Right atrium auricular region (tissue), 2 donors: ENCODE data around the gene CCNK. TPM values are rescaled to one million over a fixed set of nuclear protein-coding genes. Genes with fewer than 3 reads are reported as not detected.

Experiments used
- DNase-seq: peaks from one replicate; pipeline ENCODE4 v3.0.0-alpha.2; 2019; ENCODE audit warnings: low spot score
- H3K27ac ChIP-seq, 2 donors: fragments of 200-600 bp; sonication (generic); 1 replicate in 1 of 2; 2 replicates in 1 of 2; pipeline ENCODE4 v1.5.1; 2016 to 2019
- H3K27me3 ChIP-seq, 2 donors: fragments of 200-600 bp; sonication (generic); one replicate each; pipeline versions ENCODE4 v1.5.1 to v1.6.0; 2017 to 2019
- H3K36me3 ChIP-seq: fragments of 200-600 bp; sonication (generic); one replicate; pipeline ENCODE4 v1.5.1; 2016
- H3K4me1 ChIP-seq, 2 donors: fragments of 200-600 bp; sonication (generic); one replicate each; pipeline versions ENCODE4 v1.5.1 to v1.6.0; 2017 to 2019
- H3K4me3 ChIP-seq, 2 donors: fragments of 200-600 bp; sonication (generic); 1 replicate in 1 of 2; 2 replicates in 1 of 2; pipeline ENCODE4 v1.5.1; 2017 to 2019; ENCODE audit warnings: mild to moderate bottlenecking in 1 of 2, moderate library complexity in 1 of 2
- H3K9me3 ChIP-seq, 2 donors: fragments of 200-600 bp; sonication (generic); one replicate each; pipeline ENCODE4 v1.5.1; 2019
- total RNA-seq, 2 donors: library from RNA; depleted of rRNA; stranded (reverse); fragments of >200 nt; gene quantifications; one replicate each; pipeline ENCODE4 v1.1.0, GENCODE V29; 2016
- TF ChIP-seq, protein P1 (sequence below), 2 donors: fragments of 200-600 bp; sonication (generic); IDR thresholded peaks; one replicate each; pipeline ENCODE4 v1.5.1; 2019; ENCODE audit warnings: antibody characterized with exemption in 2 of 2

Gene CCNK
- total RNA-seq, 2 donors from 2014 or later = 13.9 to 17.1 TPM

DNA sequence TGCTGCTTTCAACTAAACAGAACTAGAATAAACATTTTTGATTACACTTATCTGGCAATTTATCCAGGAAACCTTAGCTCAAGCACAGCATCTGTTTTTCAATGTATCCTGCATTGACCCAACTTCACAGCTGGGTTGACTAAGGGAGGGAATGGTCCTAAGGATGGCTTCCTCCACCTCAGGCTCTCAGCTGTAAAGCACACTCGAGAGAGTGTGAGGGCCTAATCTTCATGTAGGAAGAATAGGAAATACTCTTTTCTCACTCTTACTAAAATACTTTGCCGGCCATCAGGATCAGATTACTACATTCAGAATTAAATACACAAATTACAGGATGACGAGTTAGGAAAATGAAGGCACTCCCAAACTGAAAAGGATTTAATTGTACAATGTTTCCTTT lies 7.8 kb upstream of the CCNK start:
- TF ChIP-seq, protein P1, sequence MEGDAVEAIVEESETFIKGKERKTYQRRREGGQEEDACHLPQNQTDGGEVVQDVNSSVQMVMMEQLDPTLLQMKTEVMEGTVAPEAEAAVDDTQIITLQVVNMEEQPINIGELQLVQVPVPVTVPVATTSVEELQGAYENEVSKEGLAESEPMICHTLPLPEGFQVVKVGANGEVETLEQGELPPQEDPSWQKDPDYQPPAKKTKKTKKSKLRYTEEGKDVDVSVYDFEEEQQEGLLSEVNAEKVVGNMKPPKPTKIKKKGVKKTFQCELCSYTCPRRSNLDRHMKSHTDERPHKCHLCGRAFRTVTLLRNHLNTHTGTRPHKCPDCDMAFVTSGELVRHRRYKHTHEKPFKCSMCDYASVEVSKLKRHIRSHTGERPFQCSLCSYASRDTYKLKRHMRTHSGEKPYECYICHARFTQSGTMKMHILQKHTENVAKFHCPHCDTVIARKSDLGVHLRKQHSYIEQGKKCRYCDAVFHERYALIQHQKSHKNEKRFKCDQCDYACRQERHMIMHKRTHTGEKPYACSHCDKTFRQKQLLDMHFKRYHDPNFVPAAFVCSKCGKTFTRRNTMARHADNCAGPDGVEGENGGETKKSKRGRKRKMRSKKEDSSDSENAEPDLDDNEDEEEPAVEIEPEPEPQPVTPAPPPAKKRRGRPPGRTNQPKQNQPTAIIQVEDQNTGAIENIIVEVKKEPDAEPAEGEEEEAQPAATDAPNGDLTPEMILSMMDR (IDR thresholded peaks at IDR 0.05) = no peak
- Histone ChIP-seq H3K4me1 (peaks cover 0 to 53% of the 10 kb centered on the region in 2 donors), H3K36me3 (no peaks in the 10 kb centered on the region), H3K4me3 (no peak overlapping the region), H3K27me3 (no peaks in the 10 kb centered on the region), H3K27ac (no peak overlapping the region), H3K9me3 (no peaks in the 10 kb centered on the region)
- no peak for DNase-seq

DNA sequence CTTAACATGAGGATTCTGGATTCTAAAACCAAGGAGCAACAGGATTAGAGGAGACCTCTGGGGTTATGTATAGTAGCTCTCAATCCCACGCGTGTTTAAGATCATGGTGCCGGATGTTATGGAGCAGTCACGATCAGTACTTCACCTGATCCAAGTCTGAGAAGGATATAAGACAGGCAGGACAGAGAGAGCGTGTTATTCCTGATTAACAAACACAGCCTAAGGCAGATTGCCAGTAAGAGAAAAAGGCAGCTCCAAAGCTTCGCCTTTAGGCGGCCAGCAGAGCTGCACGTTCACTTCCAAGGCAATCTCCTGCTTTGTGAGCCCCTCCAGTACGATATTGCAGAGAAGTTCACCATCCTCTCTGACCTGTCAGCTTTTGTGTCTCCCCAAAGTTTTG lies 6.0 kb upstream of the CCNK start:
- H3K27ac ChIP-seq = no peak overlapping the region
- H3K27me3 ChIP-seq = no peaks in the 10 kb centered on the region
- H3K4me3 ChIP-seq = no peak overlapping the region
- H3K36me3 ChIP-seq = no peaks in the 10 kb centered on the region
- peaks cover 0 to 59% of the 10 kb centered on the region in 2 donors for H3K4me1 ChIP-seq
- no peak for DNase-seq
- no peaks in the 10 kb centered on the region for H3K9me3 ChIP-seq
- TF ChIP-seq, protein P1 (IDR thresholded peaks at IDR 0.05) = no peak

DNA sequence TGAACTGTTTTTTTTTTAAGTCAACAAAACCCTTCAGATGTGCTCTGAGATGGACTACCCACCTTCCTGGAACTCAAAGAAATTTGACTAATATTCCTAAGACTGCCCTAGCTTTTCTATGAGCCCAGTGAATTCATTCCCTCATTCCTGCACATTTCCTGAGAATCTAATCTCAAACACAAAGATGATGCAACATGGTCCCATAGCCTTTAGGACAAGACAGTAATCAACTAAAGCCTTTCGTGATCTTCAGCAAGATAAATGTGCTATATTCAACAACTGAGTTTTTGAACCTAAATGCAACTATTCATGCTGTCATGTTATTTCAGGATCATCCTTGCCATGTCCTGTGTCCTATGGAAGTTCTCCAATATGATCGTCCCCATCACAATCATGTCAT lies 5.5 kb upstream of the CCNK start:
- H3K36me3 ChIP-seq = no peaks in the 10 kb centered on the region
- H3K4me3 ChIP-seq = no peak overlapping the region
- H3K27ac ChIP-seq = no peak overlapping the region
- no peaks in the 10 kb centered on the region for H3K9me3 ChIP-seq
- TF ChIP-seq, protein P1 (IDR thresholded peaks at IDR 0.05) = no peak
- peaks cover 0 to 54% of the 10 kb centered on the region in 2 donors for H3K4me1 ChIP-seq
- H3K27me3 ChIP-seq = no peaks in the 10 kb centered on the region
- no peak for DNase-seq

DNA sequence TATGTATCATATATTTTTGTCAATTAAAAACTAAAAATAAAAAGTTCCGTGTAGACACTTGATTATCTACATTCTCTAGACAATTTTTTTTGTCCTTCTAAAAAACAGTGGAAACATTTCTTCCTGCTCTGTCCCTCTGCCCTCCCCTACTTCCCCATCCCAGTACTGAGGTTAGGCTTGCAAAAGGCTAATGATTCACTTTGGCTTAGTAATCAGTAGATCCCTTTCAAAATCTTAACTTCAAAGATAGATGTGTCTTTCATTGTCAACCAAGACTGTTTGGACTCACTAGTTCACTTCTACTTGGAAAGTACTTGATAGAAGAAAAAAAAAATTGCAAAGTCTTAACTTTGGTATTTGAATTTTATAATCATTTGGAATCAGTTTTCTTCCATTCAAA lies 4.3 kb upstream of the CCNK start:
- TF ChIP-seq, protein P1 (IDR thresholded peaks at IDR 0.05) = no peak
- Histone ChIP-seq H3K4me3 (no peak overlapping the region), H3K27me3 (no peaks in the 10 kb centered on the region), H3K4me1 (peaks cover 0 to 54% of the 10 kb centered on the region in 2 donors), H3K27ac (no peak overlapping the region), H3K36me3 (no peaks in the 10 kb centered on the region), H3K9me3 (no peaks in the 10 kb centered on the region)
- DNase-seq = no peak

DNA sequence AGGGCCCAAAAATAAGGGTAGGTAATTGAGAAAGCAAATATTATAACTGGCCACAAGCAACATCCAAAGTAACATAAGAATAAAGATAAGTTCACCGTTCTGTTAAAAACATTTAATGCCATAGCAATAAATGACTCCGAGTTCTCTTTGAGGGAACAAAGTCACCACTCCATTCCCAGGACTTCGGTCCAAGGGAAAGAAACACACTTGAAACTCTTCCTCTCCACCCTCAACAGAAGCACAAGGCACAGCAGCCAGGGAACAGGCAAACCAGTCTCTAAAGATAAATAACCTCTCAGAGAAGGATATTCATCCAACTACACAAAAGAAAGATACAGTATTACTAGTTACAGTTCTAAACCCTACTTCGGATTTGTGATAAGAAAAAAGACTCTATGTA lies 3.1 kb upstream of the CCNK start:
- TF ChIP-seq, protein P1 (IDR thresholded peaks at IDR 0.05) = no peak
- Histone ChIP-seq H3K4me3 (no peak overlapping the region), H3K36me3 (no peaks in the 10 kb centered on the region), H3K4me1 (peaks cover 0 to 63% of the 10 kb centered on the region in 2 donors), H3K27ac (peak overlapping the region in 1 of 2 donors; percentile 90), H3K9me3 (no peaks in the 10 kb centered on the region), H3K27me3 (no peaks in the 10 kb centered on the region)
- DNase-seq = no peak

DNA sequence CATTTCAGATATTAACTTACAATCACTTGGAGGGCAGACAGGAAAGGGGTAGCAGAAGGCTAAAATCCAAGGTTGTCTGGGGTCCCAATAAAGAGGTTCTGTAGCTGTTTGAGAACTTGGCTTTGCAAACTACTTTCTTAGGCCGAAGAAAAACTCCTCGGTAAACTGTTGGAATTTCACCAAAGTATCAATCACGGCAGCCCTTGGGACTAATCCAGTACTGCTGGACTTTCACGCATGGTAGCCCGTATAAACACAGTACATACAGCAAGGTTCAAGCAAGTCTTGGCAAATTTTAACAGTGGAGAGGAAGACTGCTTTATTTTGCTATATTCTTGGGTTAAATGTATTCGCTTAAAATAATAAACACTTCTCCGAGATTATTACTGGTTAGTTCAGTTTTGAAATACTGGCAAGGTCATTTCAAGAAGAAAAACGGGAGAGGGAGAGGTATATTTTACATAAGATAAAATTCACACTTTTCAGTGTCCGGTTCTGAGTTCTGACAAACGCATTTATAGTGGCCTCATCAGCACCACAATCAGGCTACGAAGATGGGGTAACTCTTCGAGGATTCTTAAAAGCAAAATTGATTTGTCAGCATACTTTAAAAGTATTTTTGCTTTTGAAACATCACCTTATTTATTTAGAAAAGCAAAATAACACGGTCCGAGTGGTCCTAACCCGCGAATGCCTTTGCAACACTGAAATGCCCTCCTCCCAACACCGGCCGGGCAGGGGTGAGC lies 1.9 kb upstream of the CCNK start:
- peaks cover 0 to 64% of the 10 kb centered on the region in 2 donors for H3K4me1 ChIP-seq
- DNase-seq = no peak

More for the DNA sequence above, 1.9 kb upstream of the CCNK start:
- TF ChIP-seq, protein P1 (IDR thresholded peaks at IDR 0.05) = no peak
- no peaks in the 10 kb centered on the region for H3K36me3 ChIP-seq
- peak overlapping the region; percentile 90 to 95 for H3K27ac ChIP-seq
- H3K27me3 ChIP-seq = no peaks in the 10 kb centered on the region
- no peaks in the 10 kb centered on the region for H3K9me3 ChIP-seq
- H3K4me3 ChIP-seq = peak overlapping the region; percentile 84 to 97
